GM12864 (cell line): ENCODE results near the gene PHF14.

ENCODE experiments used
- DNase-seq: peaks from one replicate; pipeline ENCODE4 v3.0.0-alpha.2; 2011; ENCODE audit warnings: low read depth
- H3K4me3 ChIP-seq: 2 replicates; pipeline ENCODE4 v1.5.1; 2011; ENCODE audit warnings: mild to moderate bottlenecking, low read depth, low read length, control low read depth
- TF ChIP-seq, protein P1 (sequence below): IDR thresholded peaks from 2 replicates; pipeline ENCODE4 v1.5.1; 2011; ENCODE audit warnings: low read depth, mild to moderate bottlenecking, moderate library complexity, low read length, control low read depth, inconsistent platforms; ENCODE audit errors: missing control alignments

Gene PHF14

DNA sequence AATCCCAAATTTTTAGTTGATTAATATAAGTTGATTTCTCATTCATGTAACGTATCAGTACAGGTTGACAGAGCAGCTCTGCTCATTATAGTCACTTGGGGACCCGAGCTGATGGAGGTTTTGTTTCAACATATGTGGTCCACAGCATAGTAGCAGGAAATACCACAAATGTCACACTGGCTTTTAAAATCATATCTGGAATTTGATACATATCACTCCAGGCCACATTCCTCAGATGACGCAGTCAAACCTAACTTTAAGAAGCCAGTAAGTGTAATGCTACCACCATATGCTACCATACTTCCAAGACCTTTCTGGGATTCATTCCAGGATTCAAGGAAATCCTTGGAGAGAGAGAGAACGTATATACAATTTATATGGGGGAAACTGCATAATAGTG, 156.3 kb downstream of the PHF14 start:
- TF ChIP-seq, protein P1, sequence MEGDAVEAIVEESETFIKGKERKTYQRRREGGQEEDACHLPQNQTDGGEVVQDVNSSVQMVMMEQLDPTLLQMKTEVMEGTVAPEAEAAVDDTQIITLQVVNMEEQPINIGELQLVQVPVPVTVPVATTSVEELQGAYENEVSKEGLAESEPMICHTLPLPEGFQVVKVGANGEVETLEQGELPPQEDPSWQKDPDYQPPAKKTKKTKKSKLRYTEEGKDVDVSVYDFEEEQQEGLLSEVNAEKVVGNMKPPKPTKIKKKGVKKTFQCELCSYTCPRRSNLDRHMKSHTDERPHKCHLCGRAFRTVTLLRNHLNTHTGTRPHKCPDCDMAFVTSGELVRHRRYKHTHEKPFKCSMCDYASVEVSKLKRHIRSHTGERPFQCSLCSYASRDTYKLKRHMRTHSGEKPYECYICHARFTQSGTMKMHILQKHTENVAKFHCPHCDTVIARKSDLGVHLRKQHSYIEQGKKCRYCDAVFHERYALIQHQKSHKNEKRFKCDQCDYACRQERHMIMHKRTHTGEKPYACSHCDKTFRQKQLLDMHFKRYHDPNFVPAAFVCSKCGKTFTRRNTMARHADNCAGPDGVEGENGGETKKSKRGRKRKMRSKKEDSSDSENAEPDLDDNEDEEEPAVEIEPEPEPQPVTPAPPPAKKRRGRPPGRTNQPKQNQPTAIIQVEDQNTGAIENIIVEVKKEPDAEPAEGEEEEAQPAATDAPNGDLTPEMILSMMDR: no peak
- no peak overlapping the region for H3K4me3 ChIP-seq
- DNase-seq: no peak

DNA sequence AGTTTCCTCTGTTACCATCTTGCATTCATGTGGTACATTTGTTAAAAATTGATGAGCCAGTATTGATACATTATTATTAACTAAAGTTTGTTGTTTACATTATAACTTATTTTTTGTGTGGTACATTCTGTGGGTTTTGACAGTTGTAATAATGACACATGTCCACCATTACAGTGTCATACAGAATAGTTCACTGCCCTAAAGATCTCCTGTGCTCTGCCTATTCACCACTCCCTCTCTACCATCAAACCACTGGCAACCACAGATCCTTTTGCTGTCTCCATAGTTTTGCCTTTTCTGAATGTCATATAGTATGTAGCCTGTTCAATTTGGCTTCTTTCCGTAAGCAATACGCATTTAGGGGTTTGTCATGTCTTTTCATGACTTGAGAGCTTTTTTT, 156.9 kb downstream of the PHF14 start:
- TF ChIP-seq, protein P1: no peak
- no peak overlapping the region for H3K4me3 ChIP-seq
- no peak for DNase-seq

DNA sequence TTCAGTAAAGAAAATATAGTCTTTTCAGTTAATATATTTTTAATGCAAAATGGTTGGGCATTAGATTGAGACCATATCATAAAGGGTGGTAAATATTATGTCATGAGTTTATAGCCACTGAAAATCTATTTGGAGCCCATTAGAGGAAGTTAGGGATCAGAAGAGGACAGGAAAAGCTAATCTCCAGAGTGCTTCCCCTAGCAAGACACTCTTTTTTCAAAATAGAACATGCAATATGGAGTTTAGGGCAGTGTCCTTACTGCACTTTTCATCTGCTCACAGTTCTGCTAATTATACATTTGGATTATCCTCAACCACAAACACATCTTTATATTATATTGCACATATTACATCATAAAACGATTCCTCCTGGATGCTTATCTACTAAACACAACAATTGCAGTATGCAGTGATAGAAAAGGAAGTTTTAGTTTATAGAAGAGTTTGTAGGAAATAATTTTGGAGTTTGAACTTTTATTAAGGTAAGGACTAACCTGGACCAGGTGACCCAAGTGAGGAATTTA, 159.8 kb downstream of the PHF14 start:
- DNase-seq: no peak
- TF ChIP-seq, protein P1: no peak
- no peak overlapping the region for H3K4me3 ChIP-seq

DNA sequence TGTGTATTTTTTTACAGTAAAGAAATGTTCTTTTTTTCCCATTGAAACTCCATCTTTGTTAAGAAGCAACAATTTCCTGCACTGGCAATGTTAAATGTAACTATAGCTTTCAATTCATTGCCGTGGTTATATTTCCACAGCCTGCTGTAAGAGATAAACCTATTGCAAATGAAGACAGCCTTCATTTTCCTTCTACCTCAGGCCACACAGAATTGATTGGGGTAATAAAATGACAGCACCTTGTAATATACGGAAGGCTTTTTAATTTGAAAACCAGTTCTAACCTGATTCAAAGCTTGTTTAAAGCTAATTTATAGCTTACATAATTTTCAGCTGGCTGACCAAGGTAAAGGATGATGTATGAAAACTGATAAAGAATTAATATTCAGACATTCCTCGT, 161.9 kb downstream of the PHF14 start:
- no peak overlapping the region for H3K4me3 ChIP-seq
- TF ChIP-seq, protein P1: no peak
- no peak for DNase-seq

DNA sequence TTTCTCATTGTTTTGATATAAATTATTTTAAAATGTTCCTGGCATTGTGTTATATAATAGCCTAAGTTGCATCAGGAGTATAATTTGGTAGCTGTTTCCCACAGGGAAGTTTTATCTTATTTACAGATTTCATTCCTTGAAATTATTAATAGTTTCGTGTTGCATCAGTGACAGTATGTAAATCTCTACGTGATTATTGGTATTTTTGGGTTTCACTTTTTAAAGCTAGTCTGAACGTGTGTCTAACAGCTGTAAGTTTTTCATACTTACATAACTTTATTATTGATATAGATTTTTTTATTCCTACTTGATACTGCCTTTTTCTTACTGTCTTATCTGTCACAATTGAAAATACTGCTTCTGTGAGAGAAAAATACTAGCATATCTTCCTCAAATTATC, 167.9 kb downstream of the PHF14 start:
- DNase-seq: no peak
- H3K4me3 ChIP-seq: no peak overlapping the region
- TF ChIP-seq, protein P1: no peak

DNA sequence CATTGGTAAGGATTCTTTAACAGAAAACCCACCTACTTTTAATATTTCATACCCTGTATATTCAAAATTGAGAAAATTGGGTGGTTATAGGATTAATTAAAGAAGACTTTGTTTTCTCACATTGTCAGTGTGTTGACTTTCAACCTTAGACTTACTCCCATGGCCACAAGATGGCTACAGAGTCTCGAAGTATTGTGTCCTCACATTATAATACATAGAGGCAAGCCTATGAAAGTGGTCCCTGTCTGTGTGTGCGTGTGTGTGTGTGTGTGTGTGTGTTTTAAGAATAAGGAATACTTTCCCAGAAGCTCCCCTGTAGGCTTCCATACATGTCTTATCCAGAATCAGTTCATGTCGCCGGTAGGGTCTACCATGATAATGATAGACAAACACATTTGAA, 180.0 kb downstream of the PHF14 start:
- TF ChIP-seq, protein P1: no peak
- DNase-seq: no peak
- no peak overlapping the region for H3K4me3 ChIP-seq

DNA sequence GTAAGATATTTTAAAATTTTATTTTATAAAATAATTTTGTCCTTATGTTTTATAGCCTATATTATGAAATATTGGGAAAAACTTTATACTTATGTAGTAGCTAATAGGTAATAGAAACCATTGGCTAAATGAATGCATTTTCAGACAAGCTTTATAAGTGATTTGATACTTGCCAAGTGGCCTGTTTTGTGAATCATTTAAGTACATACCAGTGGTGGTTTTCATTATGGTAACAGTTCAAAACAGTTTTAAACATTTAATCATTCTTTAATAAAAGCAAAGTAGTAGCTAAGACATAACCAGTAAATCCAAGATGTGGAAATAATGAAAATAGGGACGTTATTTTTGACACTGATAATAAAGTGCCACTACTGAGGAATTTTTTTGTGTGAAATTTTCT, 182.2 kb downstream of the PHF14 start:
- no peak for DNase-seq
- no peak overlapping the region for H3K4me3 ChIP-seq
- TF ChIP-seq, protein P1: no peak
